GM23248 (cell line): ENCODE results near the gene UPP1.

Source experiments
- EZH2 ChIP-seq: fragments of 200-600 bp; sonication (generic); IDR thresholded peaks from 2 replicates; pipeline ENCODE4 v1.6.1; 2018; ENCODE audit warnings: antibody characterized with exemption, mild to moderate bottlenecking; ENCODE audit not compliant: insufficient read depth, poor library complexity, severe bottlenecking
- EZH2phosphoT487 ChIP-seq: fragments of 200-600 bp; sonication (generic); IDR thresholded peaks from 2 replicates; pipeline ENCODE4 v1.6.1; 2018; ENCODE audit warnings: antibody characterized with exemption, moderate library complexity, mild to moderate bottlenecking, low read depth; ENCODE audit not compliant: insufficient read depth

GRCh38 chr7:48058990-48059389, 30.1 kb upstream of the UPP1 start:
- TF ChIP-seq EZH2 (no peak), EZH2phosphoT487 (no peak)
